Measurements from ENCODE around the gene ASPA. TPM values are rescaled to one million over a fixed set of nuclear protein-coding genes. Genes with fewer than 3 reads are reported as not detected.

The ASPA gene
- total and polyA plus RNA-seq, 2 donors from 2014 or later: 5.1 to 24.2 TPM

GRCh38 chr17:3532106-3532858, 56.5 kb downstream of the ASPA start:
- DNase-seq (peak in 1 of 5 donors; percentile 65), FAIRE-seq (no peak)
- Histone ChIP-seq H3K9ac (ENCODE audit: low read length in 3 of 3) (no peak overlapping the region), H3K36me3 (ENCODE audit: control insufficient read depth in 2 of 3, insufficient read depth in 3 of 3, low read length in 3 of 3) (no peaks in the 10 kb centered on the region), H3K4me3 (ENCODE audit: low read length in 3 of 3) (no peak overlapping the region), H3K4me1 (ENCODE audit: control insufficient read depth in 2 of 3, insufficient read depth in 2 of 3, low read depth in 1 of 3, low read length in 3 of 3) (no peaks in the 10 kb centered on the region), H3K27ac (ENCODE audit: low read depth in 2 of 2, low read length in 2 of 2) (no peak overlapping the region), H3K9me3 (ENCODE audit: control insufficient read depth in 2 of 3, insufficient read depth in 1 of 3, low read length in 3 of 3) (no peaks in the 10 kb centered on the region), H3K27me3 (ENCODE audit: control insufficient read depth, insufficient read depth, low read length) (no peaks in the 10 kb centered on the region)
- intact Hi-C loops (cut with DNase I): no loop called here
- TF ChIP-seq CTCF (IDR thresholded peaks at IDR 0.05; ENCODE audit: borderline replicate concordance, extremely low read depth, insufficient read depth): no peak

- Histone ChIP-seq H3K27me3 (ENCODE audit: control insufficient read depth, insufficient read depth, low read length) (no peaks in the 10 kb centered on the region), H3K27ac (ENCODE audit: low read depth in 2 of 2, low read length in 2 of 2) (no peak overlapping the region), H3K36me3 (ENCODE audit: control insufficient read depth in 2 of 3, insufficient read depth in 3 of 3, low read length in 3 of 3) (no peaks in the 10 kb centered on the region), H3K4me3 (ENCODE audit: low read length in 3 of 3) (no peak overlapping the region), H3K9me3 (ENCODE audit: control insufficient read depth in 2 of 3, insufficient read depth in 1 of 3, low read length in 3 of 3) (no peaks in the 10 kb centered on the region), H3K4me1 (ENCODE audit: control insufficient read depth in 2 of 3, insufficient read depth in 2 of 3, low read depth in 1 of 3, low read length in 3 of 3) (no peaks in the 10 kb centered on the region), H3K9ac (ENCODE audit: low read length in 3 of 3) (no peak overlapping the region)
- DNase-seq (no peak), FAIRE-seq (no peak)
- intact Hi-C loops (cut with DNase I): no loop called here
- no peak for TF ChIP-seq CTCF (IDR thresholded peaks at IDR 0.05; ENCODE audit: borderline replicate concordance, extremely low read depth, insufficient read depth)
These were observed 57.0 kb downstream of the ASPA start for GRCh38 chr17:3532859-3533142.

- DNase-seq: no peak
- Histone ChIP-seq H3K4me1 (ENCODE audit: control insufficient read depth in 2 of 3, insufficient read depth in 2 of 3, low read depth in 1 of 3, low read length in 3 of 3) (no peaks in the 10 kb centered on the region), H3K9me3 (ENCODE audit: control insufficient read depth in 2 of 3, insufficient read depth in 1 of 3, low read length in 3 of 3) (no peaks in the 10 kb centered on the region), H3K27me3 (ENCODE audit: control insufficient read depth, insufficient read depth, low read length) (no peaks in the 10 kb centered on the region), H3K4me3 (ENCODE audit: low read length in 3 of 3) (no peak overlapping the region), H3K36me3 (ENCODE audit: control insufficient read depth in 2 of 3, insufficient read depth in 3 of 3, low read length in 3 of 3) (no peaks in the 10 kb centered on the region), H3K27ac (ENCODE audit: low read depth in 2 of 2, low read length in 2 of 2) (no peak overlapping the region), H3K9ac (ENCODE audit: low read length in 3 of 3) (no peak overlapping the region)
- FAIRE-seq: no peak
- intact Hi-C loops (cut with DNase I): no loop called here
- TF ChIP-seq CTCF (IDR thresholded peaks at IDR 0.05; ENCODE audit: borderline replicate concordance, extremely low read depth, insufficient read depth): no peak
These were observed 58.0 kb downstream of the ASPA start for GRCh38 chr17:3533752-3534151.

GRCh38 chr17:3534881-3535252, 59.1 kb downstream of the ASPA start:
- intact Hi-C loops (cut with DNase I): no loop called here
- no peak overlapping the region for H3K27ac ChIP-seq (ENCODE audit: low read depth in 2 of 2, low read length in 2 of 2)
- no peak for TF ChIP-seq CTCF (IDR thresholded peaks at IDR 0.05; ENCODE audit: borderline replicate concordance, extremely low read depth, insufficient read depth)
- no peaks in the 10 kb centered on the region for H3K9me3 ChIP-seq (ENCODE audit: control insufficient read depth in 2 of 3, insufficient read depth in 1 of 3, low read length in 3 of 3)
- DNase-seq: peak; percentile 26 to 70 (median 43)
- no peak overlapping the region for H3K9ac ChIP-seq (ENCODE audit: low read length in 3 of 3)
- H3K4me3 ChIP-seq (ENCODE audit: low read length in 3 of 3): no peak overlapping the region
- H3K27me3 ChIP-seq (ENCODE audit: control insufficient read depth, insufficient read depth, low read length): no peaks in the 10 kb centered on the region
- H3K4me1 ChIP-seq (ENCODE audit: control insufficient read depth in 2 of 3, insufficient read depth in 2 of 3, low read depth in 1 of 3, low read length in 3 of 3): no peaks in the 10 kb centered on the region
- H3K36me3 ChIP-seq (ENCODE audit: control insufficient read depth in 2 of 3, insufficient read depth in 3 of 3, low read length in 3 of 3): no peaks in the 10 kb centered on the region
- FAIRE-seq: no peak

All from kidney (tissue), 14 donors.